LNCAP (cell line): ENCODE results near the gene PROZ.

Source experiments
- CTCF ChIP-seq: fragments of 450-650 bp; IDR thresholded peaks from 2 replicates; pipeline ENCODE4 v1.5.1; 2017; ENCODE audit warnings: mild to moderate bottlenecking

The PROZ gene

GRCh38 chr13:113143466-113144254, 14.8 kb upstream of the PROZ start:
- TF ChIP-seq CTCF, result no peak

DNA sequence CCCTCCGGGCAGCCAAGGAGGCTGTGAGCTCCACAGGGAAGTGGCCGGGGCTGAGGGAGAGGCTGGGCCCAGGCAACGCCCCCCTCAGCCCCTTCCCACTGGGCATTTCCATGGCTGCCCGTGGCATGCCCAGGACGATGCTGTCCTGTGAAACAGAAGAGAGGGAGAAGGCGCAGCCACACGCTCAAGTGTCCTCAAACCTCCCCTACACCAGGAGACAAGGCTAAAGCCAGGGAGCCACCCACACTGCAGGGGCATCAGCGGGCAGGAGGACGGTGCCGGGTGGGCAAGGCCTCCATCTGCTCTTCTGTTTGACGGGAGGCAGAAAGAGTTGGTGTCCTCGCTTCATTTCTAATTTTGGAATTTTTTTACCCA, 14.2 kb upstream of the PROZ start:
- no peak for TF ChIP-seq CTCF

GRCh38 chr13:113145496-113145895, 13.0 kb upstream of the PROZ start:
- TF ChIP-seq CTCF, result no peak

- no peak for TF ChIP-seq CTCF
These were observed 12.4 kb upstream of the PROZ start for GRCh38 chr13:113145911-113146598.

DNA sequence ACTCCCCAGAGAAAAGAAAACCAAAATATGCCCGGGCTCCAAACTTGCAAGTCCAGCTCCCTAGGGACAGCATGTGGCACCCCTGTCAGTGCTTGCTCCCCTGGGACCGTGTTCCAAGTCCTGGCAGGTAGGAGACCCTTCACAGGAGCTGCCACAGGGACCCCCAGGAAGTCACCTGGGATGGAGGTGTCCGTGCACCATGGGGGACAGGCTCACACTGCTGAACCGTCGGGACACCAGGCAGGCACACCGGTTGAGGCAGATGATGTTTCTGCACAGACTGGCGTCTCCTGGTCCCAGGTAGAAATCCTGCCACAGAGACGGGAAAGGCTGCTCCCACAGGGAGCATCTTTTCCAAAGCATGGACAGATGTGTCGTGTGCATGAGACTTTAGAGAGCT, 11.7 kb upstream of the PROZ start:
- no peak for TF ChIP-seq CTCF

DNA sequence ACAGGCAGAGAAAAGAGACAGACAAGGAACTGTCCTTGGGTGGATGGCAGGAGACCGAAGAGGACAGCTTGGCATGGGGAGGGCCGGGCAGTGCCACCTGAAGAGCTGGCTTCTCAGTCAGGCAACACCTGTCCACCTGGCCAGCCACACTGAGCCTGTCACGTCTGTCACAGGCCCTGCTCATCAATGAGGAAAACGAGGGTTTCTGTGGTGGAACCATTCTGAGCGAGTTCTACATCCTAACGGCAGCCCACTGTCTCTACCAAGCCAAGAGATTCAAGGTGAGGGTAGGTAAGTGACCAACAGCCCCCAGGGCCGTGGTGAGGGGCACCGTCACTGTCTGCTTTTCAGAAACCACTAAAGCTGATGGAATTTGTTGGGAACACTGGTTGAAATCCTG, 11.2 kb upstream of the PROZ start:
- TF ChIP-seq CTCF, result no peak

GRCh38 chr13:113148407-113148806, 10.0 kb upstream of the PROZ start:
- TF ChIP-seq CTCF, result no peak
